ENCODE data around the gene CDK16. TPM values are rescaled to one million over a fixed set of nuclear protein-coding genes. Genes with fewer than 3 reads are reported as not detected.

CDK16 gene
- total RNA-seq, 4 donors from 2014 or later = 51.9 to 87.1 (median 65.4) TPM

DNA sequence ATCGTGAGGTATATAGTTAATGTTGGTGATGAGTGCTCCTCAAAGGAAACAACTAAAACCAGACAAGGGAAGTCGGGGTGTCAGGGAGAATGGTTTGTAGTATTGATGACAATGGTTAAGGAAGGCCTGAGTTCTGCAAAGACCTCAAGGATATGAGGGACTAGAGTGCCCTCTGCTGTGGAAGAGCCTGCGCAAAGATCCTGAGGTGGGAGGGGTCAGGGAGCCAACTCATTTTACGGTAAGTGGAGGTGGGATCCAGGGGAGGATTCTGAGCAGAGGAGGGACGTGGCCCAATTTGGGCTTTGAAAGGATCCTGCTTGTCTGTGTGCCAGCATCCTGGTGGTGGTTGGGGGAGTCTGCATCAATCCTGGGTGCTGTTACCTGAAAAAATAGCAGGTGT lies 13.5 kb upstream of the CDK16 start:
- intact Hi-C loops (cut with DNase I) = no loop called here
- H3K27me3 ChIP-seq = no peaks in the 10 kb centered on the region
- no peak overlapping the region for H3K4me3 ChIP-seq
- 88% methylated on average over 5 of the region's 5 CpGs for WGBS
- H3K27ac ChIP-seq (replicated peaks in 1 of 4) = peak overlapping the region in 1 of 4 donors; percentile 22
- H3K9me3 ChIP-seq = no peaks in the 10 kb centered on the region
- DNase-seq (ENCODE audit: extremely low spot score) = no peak
- H3K36me3 ChIP-seq = peaks cover 45 to 100% (median 98%) of the 10 kb centered on the region in 4 donors
- TF ChIP-seq POLR2AphosphoS5 (IDR thresholded peaks at IDR 0.05) (no peak), CTCF (IDR thresholded peaks at IDR 0.05) (no peak), EP300 (IDR thresholded peaks at IDR 0.05) (no peak), POLR2A (IDR thresholded peaks at IDR 0.05; ENCODE audit: low read depth) (no peak)
- H3K4me1 ChIP-seq = peaks cover 7 to 9% (median 8%) of the 10 kb centered on the region in 4 donors

DNA sequence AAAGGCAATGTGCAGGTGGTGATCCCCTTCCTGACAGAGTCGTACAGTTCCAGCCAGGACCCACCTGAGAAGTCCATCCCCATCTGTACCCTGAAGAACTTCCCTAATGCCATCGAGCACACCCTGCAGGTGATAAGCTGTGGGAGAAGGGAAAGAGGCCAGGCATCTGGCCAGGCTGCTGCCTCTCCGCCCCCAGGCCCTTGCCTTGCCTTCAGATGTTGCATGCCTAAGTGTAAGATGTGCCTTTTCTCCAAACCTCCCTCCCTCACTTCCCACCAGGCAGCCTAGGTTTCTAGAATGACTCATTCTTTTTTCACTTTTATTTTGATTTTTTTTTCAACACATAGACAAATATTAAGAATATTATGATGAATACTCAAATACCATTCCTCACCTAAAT lies 12.2 kb upstream of the CDK16 start:
- Histone ChIP-seq H3K27me3 (no peaks in the 10 kb centered on the region), H3K4me3 (no peak overlapping the region), H3K36me3 (peaks cover 43 to 100% (median 98%) of the 10 kb centered on the region in 4 donors), H3K4me1 (peaks cover 0 to 7% (median 0%) of the 10 kb centered on the region in 4 donors), H3K9me3 (no peaks in the 10 kb centered on the region), H3K27ac (replicated peaks in 1 of 4) (no peak overlapping the region)
- DNase-seq (ENCODE audit: extremely low spot score) = no peak
- 79% methylated on average over 3 of the region's 3 CpGs for WGBS
- TF ChIP-seq POLR2A (IDR thresholded peaks at IDR 0.05; ENCODE audit: low read depth) = no peak
- no peak for TF ChIP-seq EP300 (IDR thresholded peaks at IDR 0.05)
- no peak for TF ChIP-seq CTCF (IDR thresholded peaks at IDR 0.05)
- TF ChIP-seq POLR2AphosphoS5 (IDR thresholded peaks at IDR 0.05) = no peak
- intact Hi-C loops (cut with DNase I) = no loop called here

- Histone ChIP-seq H3K27ac (replicated peaks in 1 of 4) (no peak overlapping the region), H3K4me3 (no peak overlapping the region), H3K9me3 (no peaks in the 10 kb centered on the region), H3K36me3 (peaks cover 47 to 100% (median 98%) of the 10 kb centered on the region in 4 donors), H3K4me1 (peaks cover 0 to 7% (median 0%) of the 10 kb centered on the region in 4 donors), H3K27me3 (no peaks in the 10 kb centered on the region)
- intact Hi-C loops (cut with DNase I) = no loop called here
- WGBS = 81% methylated on average over 11 of the region's 12 CpGs
- DNase-seq (ENCODE audit: extremely low spot score) = no peak
- TF ChIP-seq EP300 (IDR thresholded peaks at IDR 0.05) (no peak), POLR2AphosphoS5 (IDR thresholded peaks at IDR 0.05) (no peak), CTCF (IDR thresholded peaks at IDR 0.05) (no peak), POLR2A (IDR thresholded peaks at IDR 0.05; ENCODE audit: low read depth) (no peak)
Observed at GRCh38 chrX:47208108-47208507, 10.4 kb upstream of the CDK16 start.

DNA sequence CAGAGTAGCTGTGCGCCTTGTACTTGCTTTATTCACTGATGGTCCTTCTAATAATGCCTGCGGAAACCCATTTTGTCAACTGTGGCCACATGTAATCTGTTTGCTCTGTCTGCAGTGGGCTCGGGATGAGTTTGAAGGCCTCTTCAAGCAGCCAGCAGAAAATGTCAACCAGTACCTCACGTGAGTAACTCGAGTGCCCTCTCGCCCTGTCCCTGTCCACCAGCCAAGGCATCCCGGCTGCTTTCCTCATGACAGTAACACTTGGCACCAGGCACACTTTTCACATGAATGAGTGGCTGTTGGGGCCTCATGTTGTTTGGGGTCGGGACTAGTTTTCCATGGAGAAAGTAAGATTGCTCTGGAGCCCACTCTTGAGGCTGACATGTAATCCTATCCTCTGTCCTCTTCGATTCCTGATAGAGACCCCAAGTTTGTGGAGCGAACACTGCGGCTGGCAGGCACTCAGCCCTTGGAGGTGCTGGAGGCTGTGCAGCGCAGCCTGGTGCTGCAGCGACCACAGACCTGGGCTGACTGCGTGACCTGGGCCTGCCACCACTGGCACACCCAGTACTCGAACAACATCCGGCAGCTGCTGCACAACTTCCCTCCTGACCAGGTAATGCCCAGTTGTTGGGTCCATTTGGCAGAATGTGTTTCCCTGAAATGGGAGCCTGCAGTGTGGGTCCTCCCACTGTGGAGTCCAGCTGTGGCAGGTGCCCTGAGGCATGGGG lies 8.8 kb upstream of the CDK16 start:
- DNase-seq (ENCODE audit: extremely low spot score) = no peak
- Histone ChIP-seq H3K36me3 (peaks cover 47 to 100% (median 99%) of the 10 kb centered on the region in 4 donors), H3K4me3 (no peak overlapping the region), H3K9me3 (no peaks in the 10 kb centered on the region), H3K4me1 (peaks cover 0 to 7% (median 0%) of the 10 kb centered on the region in 4 donors), H3K27ac (replicated peaks in 1 of 4) (no peak overlapping the region), H3K27me3 (no peaks in the 10 kb centered on the region)
- intact Hi-C loops (cut with DNase I) = no loop called here
- WGBS = 85% methylated on average over 14 of the region's 16 CpGs
- no peak for TF ChIP-seq POLR2AphosphoS5 (IDR thresholded peaks at IDR 0.05)
- TF ChIP-seq POLR2A (IDR thresholded peaks at IDR 0.05; ENCODE audit: low read depth) = no peak
- TF ChIP-seq CTCF (IDR thresholded peaks at IDR 0.05) = no peak
- TF ChIP-seq EP300 (IDR thresholded peaks at IDR 0.05) = no peak
